LNCaP clone FGC (cell line): ENCODE measurements around the gene ZNF638.

Experiments
- DNase-seq: peaks from one replicate; pipeline ENCODE4 v3.0.0-alpha.2; 2011; ENCODE audit warnings: low read depth
- H3K4me3 ChIP-seq: 2 replicates; pipeline ENCODE4 v1.5.1; 2011; ENCODE audit warnings: mild to moderate bottlenecking, low read depth, low read length, control low read depth
- CTCF ChIP-seq: IDR thresholded peaks from 2 replicates; pipeline ENCODE4 v1.5.1; 2012; ENCODE audit warnings: mild to moderate bottlenecking; ENCODE audit not compliant: control insufficient read depth, insufficient read depth; ENCODE audit errors: extremely low read depth

The ZNF638 gene

GRCh38 chr2:71481111-71481510, 149.5 kb downstream of the ZNF638 start:
- no peak for DNase-seq
- H3K4me3 ChIP-seq: no peak overlapping the region
- TF ChIP-seq CTCF: no peak

GRCh38 chr2:71482055-71482454, 150.5 kb downstream of the ZNF638 start:
- TF ChIP-seq CTCF: no peak
- no peak for DNase-seq
- H3K4me3 ChIP-seq: no peak overlapping the region

GRCh38 chr2:71483246-71483645, 151.7 kb downstream of the ZNF638 start:
- H3K4me3 ChIP-seq: no peak overlapping the region
- DNase-seq: no peak
- no peak for TF ChIP-seq CTCF

- no peak overlapping the region for H3K4me3 ChIP-seq
- no peak for TF ChIP-seq CTCF
- no peak for DNase-seq
Observed at GRCh38 chr2:71484354-71484753, 152.8 kb downstream of the ZNF638 start.
